ENCODE data around the gene TTC9. TPM values are rescaled to one million over a fixed set of nuclear protein-coding genes. Genes with fewer than 3 reads are reported as not detected.

The TTC9 gene
- total RNA-seq, 1 experiment from 2014 or later: 0.30 TPM

- no peak for DNase-seq (ENCODE audit: unreplicated experiment)
- Mint-ChIP-seq H3K4me3 (ENCODE audit: unreplicated experiment) (no peak overlapping the region), H3K27ac (ENCODE audit: low read depth, unreplicated experiment) (no peak overlapping the region), H3K36me3 (ENCODE audit: insufficient read depth, unreplicated experiment) (no peaks in the 10 kb centered on the region), H3K27me3 (ENCODE audit: insufficient read depth, unreplicated experiment) (no peaks in the 10 kb centered on the region), H3K4me1 (ENCODE audit: insufficient read depth, unreplicated experiment) (peaks cover 7% of the 10 kb centered on the region), H3K9me3 (ENCODE audit: unreplicated experiment) (no peaks in the 10 kb centered on the region)
- BruUV-seq (replicated peaks): no TSS peak
- CTCF ChIA-PET: no interaction called here
- no peak for TF ChIP-seq CTCF (IDR thresholded peaks at IDR 0.05; ENCODE audit: unreplicated experiment)
- intact Hi-C loops (cut with micrococcal nuclease): no loop called here
- POLR2A ChIA-PET: no interaction called here
These were observed 6.6 kb downstream of the TTC9 start for GRCh38 chr14:70648346-70648745.

- H3K4me1 Mint-ChIP-seq (ENCODE audit: insufficient read depth, unreplicated experiment): peaks cover 7% of the 10 kb centered on the region
These were observed 8.1 kb downstream of the TTC9 start for GRCh38 chr14:70649803-70650202.

GRCh38 chr14:70651522-70651921 lies 9.8 kb downstream of the TTC9 start:
- Mint-ChIP-seq H3K9me3 (ENCODE audit: unreplicated experiment) (no peaks in the 10 kb centered on the region), H3K4me1 (ENCODE audit: insufficient read depth, unreplicated experiment) (peaks cover 7% of the 10 kb centered on the region), H3K27ac (ENCODE audit: low read depth, unreplicated experiment) (no peak overlapping the region), H3K27me3 (ENCODE audit: insufficient read depth, unreplicated experiment) (no peaks in the 10 kb centered on the region), H3K36me3 (ENCODE audit: insufficient read depth, unreplicated experiment) (no peaks in the 10 kb centered on the region), H3K4me3 (ENCODE audit: unreplicated experiment) (no peak overlapping the region)
- no TSS peak for BruUV-seq (replicated peaks)
- no peak for TF ChIP-seq CTCF (IDR thresholded peaks at IDR 0.05; ENCODE audit: unreplicated experiment)
- ChIA-PET POLR2A (no interaction called here), CTCF (interaction anchor here (0.5 to 1.0 kb wide), 2 partner anchors 10 to 51 kb away, joined by 3 read pairs; partner anchors contain the start of genes MED6 and TTC9)
- DNase-seq (ENCODE audit: unreplicated experiment): no peak
- intact Hi-C loops (cut with micrococcal nuclease): no loop called here

More at GRCh38 chr14:70649803-70650202, 8.1 kb downstream of the TTC9 start:
- no peaks in the 10 kb centered on the region for H3K27me3 Mint-ChIP-seq (ENCODE audit: insufficient read depth, unreplicated experiment)
- ChIA-PET CTCF (no interaction called here), POLR2A (no interaction called here)
- BruUV-seq (replicated peaks): no TSS peak
- DNase-seq (ENCODE audit: unreplicated experiment): peak; percentile 20
- H3K36me3 Mint-ChIP-seq (ENCODE audit: insufficient read depth, unreplicated experiment): no peaks in the 10 kb centered on the region
- H3K4me3 Mint-ChIP-seq (ENCODE audit: unreplicated experiment): no peak overlapping the region
- intact Hi-C loops (cut with micrococcal nuclease): no loop called here
- TF ChIP-seq CTCF (IDR thresholded peaks at IDR 0.05; ENCODE audit: unreplicated experiment): no peak
- H3K27ac Mint-ChIP-seq (ENCODE audit: low read depth, unreplicated experiment): no peak overlapping the region
- H3K9me3 Mint-ChIP-seq (ENCODE audit: unreplicated experiment): no peaks in the 10 kb centered on the region

- no peak overlapping the region for H3K4me3 Mint-ChIP-seq (ENCODE audit: unreplicated experiment)
- no peak for TF ChIP-seq CTCF (IDR thresholded peaks at IDR 0.05; ENCODE audit: unreplicated experiment)
- no peaks in the 10 kb centered on the region for H3K9me3 Mint-ChIP-seq (ENCODE audit: unreplicated experiment)
- no peaks in the 10 kb centered on the region for H3K36me3 Mint-ChIP-seq (ENCODE audit: insufficient read depth, unreplicated experiment)
- CTCF ChIA-PET: no interaction called here
- POLR2A ChIA-PET: no interaction called here
- H3K27me3 Mint-ChIP-seq (ENCODE audit: insufficient read depth, unreplicated experiment): no peaks in the 10 kb centered on the region
- BruUV-seq (replicated peaks): no TSS peak
- peaks cover 7% of the 10 kb centered on the region for H3K4me1 Mint-ChIP-seq (ENCODE audit: insufficient read depth, unreplicated experiment)
- H3K27ac Mint-ChIP-seq (ENCODE audit: low read depth, unreplicated experiment): no peak overlapping the region
- no peak for DNase-seq (ENCODE audit: unreplicated experiment)
- intact Hi-C loops (cut with micrococcal nuclease): no loop called here
These were observed 11.2 kb downstream of the TTC9 start for GRCh38 chr14:70652871-70653270.
